Stimulated activated CD8-positive, alpha-beta memory T cell treated with anti-CD3 and anti-CD28 coated beads, Interleukin-15, amount 100 ng/mL, for 4 hours (primary cell): ENCODE measurements around the gene MED13L.
"Not testable (repeated sequence)": the region's sequence is repeated elsewhere in the genome, so short reads cannot be mapped to it uniquely, and the experiment has no call there.

Source experiments
- DNase-seq, 2 donors: peaks; one replicate each; pipeline ENCODE4 v3.0.0-alpha.2; 2020; ENCODE audit warnings: low read depth in 2 of 2

MED13L gene

DNA sequence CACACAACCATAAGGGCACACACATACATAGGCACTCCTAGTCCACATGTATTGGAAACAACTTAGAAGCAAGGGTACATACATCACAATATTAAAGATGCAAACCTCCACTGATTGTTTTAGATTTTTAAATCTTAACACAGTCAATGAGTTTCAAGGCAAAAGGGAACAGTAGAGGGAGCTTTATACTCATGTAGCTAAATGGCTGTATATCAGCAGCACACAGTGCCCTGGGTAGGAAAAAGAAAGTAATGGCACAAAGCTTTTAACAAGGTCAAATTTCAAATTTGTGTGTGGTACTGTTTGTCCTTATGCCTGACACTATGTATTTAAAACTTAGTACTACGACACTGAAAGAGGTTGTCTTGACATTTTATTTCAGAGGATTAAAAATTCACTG lies 262.0 kb downstream of the MED13L start:
- no peak for DNase-seq

DNA sequence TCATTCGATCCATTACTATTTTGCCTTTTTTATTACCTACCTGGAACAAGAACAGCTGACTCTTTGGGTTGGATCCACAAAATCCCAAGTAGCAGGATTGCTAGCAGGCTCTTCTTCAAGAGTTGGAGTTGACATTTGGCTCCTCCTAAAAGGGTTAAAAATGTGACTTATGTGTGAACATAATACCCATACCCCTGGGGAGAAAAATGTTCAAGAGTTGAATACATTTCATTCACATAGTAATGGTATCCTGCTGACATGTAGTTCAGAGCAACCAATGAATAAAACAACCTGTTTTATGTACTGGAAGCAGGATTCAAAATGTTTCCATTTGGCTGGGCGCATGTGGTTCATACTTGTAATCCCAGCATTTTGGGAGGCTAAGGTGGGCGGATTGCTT lies 264.7 kb downstream of the MED13L start:
- DNase-seq = no peak

GRCh38 chr12:116011217-116011616 lies 266.3 kb downstream of the MED13L start:
- DNase-seq = no peak

DNA sequence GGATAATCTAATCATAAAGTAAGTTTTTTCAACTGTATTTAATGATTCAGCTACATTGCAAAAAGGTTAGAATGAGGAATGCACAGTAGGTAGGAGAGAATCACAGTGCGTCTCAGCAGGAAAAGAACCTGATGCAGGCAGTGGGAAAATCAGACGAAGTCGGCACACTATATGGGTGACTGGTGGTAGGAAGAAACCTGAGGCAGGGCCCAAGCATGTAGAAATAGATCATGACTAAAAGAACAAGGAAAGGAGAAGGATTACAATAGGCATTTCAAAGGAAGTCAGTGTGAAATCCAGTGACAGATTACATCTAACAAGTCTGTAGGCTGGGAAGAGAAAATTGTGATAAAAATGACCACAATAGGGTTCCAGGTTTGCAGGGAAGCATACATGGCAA lies 267.0 kb downstream of the MED13L start:
- no peak for DNase-seq

GRCh38 chr12:116009805-116010204 lies 267.7 kb downstream of the MED13L start:
- DNase-seq = no peak

DNA sequence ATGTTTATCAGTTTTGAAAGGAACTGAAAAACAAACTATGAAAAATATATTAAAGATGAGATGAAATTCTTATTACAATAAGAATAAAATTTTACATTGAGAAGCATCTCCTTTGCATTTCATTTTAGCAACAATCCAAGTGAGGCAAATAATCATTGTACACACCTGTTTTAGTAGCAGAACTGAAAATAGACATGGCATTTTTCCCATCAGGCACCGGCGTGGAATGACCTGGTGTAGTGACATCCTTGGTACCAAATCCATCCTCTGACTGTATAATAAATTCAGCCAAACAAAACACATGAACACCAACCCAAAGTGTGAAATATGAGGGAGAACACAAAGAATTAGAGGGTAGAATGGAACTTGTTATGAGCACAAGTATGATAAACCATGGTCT lies 271.4 kb downstream of the MED13L start:
- DNase-seq = no peak

GRCh38 chr12:116002890-116003536 lies 274.5 kb downstream of the MED13L start:
- no peak for DNase-seq

GRCh38 chr12:116000252-116000651 lies 277.2 kb downstream of the MED13L start:
- no peak for DNase-seq

GRCh38 chr12:115999582-115999981 lies 277.9 kb downstream of the MED13L start:
- DNase-seq = no peak

DNA sequence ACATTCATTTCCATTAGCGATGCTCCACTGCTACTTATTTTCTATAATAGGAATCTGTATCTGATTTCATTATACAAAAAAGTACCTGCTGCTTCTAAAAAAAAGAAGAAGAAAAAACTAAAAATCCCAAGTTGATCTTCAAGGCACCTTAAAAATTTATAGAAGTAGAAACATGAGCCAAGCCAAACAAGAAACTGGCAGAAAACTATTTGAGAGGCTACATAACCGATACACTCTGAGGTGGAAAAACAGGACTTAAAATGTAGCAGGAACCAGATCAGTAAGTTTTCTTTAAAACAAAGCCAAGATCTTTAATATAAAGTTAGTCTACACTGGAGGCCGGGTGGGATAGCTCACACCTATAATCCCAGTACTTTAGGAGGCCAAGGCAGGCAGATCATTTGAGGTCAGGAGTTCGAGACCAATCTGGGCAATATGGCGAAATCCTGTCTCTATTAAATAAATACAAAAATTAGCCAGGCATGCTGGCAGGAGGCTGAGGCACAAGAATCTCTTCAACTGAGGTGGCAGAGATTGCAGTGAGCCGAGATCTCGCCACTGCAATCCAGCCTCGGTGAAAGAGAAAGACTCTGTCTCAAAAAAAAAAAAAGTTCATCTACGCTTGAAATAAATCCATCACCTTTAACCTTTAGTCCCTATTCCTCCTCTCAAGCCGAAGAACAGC lies 278.6 kb downstream of the MED13L start:
- no peak for DNase-seq

DNA sequence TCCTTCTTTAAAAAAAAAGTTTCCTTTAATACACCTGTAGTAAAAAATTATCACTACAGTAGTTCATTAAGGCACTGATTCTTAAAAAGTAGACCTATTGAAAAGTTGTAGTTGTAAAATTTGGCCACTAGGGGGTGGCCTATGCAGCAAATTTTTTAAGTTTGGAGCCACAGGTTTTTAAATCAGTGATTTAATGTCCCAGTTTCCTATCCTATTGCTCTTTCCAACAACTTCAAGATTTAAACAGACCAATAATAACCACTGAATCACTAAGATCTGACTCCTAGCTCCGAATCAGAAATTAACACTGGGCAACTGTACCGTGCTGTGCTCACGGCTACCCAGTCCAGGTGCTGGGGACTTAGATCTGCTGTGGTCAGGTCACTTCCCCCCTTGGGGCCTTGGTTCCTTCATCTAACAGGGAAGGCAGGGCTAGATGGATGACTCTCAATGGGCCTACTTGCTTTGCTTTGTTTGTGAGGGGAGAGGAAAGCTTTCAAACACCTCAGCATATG lies 279.3 kb downstream of the MED13L start:
- no peak for DNase-seq

- DNase-seq = no peak
These were observed 283.8 kb downstream of the MED13L start for GRCh38 chr12:115993737-115994136.

DNA sequence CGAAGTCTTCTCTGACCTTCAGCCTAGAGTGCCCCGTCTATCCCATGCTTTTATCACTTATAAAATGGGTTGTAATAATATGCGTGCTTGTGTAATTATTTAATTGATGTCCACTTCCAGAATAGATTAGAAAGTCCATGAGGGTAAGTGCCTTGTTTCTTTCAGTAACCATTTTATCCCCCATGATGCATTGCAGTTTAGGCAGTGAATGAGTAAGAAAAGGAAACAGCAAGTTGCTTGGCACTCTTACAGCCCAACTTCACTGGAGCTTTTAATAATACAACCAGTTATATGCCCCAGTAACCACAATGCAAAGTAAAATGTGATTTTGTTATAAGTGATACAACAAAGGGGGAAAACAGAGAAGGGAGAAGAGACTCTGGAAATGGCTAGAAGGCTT lies 287.3 kb downstream of the MED13L start:
- no peak for DNase-seq

GRCh38 chr12:115988625-115989563 lies 288.6 kb downstream of the MED13L start:
- no peak for DNase-seq

GRCh38 chr12:115988212-115988611 lies 289.3 kb downstream of the MED13L start:
- no peak for DNase-seq

DNA sequence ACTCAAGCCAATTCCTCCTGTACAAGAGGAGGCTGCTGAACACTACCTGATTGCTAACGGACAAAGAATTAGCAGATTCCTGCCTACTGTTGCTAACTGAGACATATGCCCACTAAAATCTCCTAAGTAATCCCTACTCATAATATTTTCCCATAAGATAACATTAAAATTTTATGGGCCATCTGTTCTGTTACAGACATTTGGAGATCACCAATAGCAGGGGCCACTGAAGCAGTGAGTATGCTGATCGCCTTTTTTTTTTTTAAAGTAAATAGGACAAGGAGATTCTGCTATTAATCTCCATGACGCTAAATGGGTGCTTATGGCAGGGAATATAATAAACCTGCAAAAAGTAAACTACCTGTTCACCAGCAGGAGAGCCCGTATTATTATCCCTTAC lies 292.9 kb downstream of the MED13L start:
- no peak for DNase-seq

DNA sequence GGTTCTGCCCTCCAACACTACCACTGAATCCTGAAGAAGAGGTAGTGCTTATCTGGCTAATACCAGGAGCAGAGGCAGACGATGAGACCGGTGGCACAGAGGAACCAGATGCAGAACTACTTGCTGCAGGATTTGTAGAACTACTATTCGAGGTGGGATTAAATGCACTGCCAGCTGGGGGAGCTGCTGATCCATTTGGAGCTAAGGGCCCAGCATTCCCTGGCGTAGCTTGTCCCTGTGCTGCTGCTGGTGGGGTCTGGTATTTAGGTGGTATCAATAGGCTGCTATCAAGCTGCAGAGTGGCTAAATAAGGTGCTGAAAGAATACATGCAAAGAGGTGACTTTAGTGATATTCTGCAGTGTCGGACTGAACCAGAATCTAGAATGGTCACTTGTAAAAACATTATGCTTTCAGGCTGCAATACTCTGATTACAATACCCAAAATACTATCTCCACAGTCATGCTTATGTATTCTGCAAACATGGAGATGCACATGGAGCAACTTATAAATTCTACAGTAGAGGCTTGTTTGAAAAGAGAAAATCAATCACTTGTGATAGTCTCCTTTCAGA lies 294.2 kb downstream of the MED13L start:
- no peak for DNase-seq

DNA sequence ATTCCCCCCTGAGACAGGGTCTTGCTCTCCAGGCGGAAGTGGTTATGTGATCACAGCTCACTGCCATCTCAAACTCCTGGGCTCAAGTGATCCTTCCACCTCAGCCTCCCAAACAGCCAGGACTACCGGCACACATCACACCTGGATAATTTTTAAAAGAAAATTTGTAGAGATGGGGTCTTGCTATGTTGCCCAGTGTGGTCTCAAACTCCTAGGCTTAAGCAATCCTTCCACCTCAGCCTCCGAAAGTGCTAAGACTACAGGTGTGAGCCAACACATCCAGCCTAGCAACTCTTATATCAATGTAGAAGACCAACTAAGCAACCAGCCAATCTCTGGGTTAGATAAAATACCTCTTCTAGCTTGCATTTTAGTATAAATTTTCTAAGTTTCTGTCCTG lies 297.2 kb downstream of the MED13L start:
- no peak for DNase-seq

GRCh38 chr12:115979851-115980250 lies 297.6 kb downstream of the MED13L start:
- no peak for DNase-seq

DNA sequence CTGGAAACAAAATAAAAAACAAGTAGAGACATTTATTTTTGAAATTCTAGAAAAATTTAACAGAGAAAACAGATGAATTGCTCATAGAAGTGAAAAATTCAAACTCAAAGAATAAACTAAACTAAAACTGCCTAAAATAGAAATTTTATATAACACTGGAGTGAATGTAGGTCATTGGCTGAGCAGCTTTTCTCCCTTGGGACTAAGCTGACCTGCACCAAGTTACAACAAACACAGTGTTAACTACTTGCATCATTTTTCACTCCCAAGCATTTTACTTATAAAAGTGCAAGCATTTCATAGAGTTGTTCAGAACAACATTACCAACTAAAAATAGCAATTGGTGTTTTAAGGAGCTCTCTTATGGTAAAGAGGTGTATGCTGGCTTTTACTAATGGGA lies 298.1 kb downstream of the MED13L start:
- DNase-seq = no peak

DNA sequence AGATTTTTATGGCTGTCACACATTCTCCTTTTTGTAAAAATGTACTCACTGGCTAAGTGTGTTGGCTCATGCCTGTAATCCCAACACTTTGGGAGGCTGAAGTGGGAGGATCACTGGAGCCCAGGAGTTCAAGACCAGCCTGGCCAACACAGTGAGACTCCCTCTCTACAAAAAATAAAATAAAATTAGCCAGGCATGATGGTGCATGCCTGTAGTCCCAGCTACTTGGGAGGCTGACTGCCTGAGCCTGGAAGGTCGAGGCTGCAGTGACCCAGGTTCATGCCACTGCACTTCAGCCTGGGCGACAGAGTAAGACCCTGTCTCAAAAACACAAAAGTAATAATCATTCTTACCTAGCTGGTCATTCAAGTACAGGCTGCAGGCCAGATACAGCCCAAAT lies 300.7 kb downstream of the MED13L start:
- DNase-seq = not testable (repeated sequence)

DNA sequence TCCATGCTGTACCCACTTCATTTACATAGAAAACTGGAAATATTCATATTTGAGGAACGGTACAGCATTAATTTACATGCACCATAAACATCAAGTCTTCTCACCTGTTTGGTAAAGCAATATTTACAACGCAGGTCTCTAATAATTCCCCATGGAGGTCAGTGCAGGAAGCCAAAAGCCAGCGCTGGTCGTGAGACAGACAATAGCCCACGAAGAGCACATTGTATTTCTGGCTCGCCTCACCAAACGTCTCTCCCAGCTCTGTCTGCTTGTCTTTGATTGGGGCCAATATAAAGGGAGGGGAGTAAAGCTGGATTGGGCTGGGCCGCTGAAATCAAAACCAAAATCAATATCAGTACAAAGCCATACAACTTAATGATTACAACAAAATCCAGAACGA lies 302.1 kb downstream of the MED13L start:
- DNase-seq = no peak
